ENCODE data around the gene ADAM22. TPM values are rescaled to one million over a fixed set of nuclear protein-coding genes. Genes with fewer than 3 reads are reported as not detected.

Gene ADAM22
- total and polyA plus RNA-seq, 10 of the 15 experiments (the other 5 are each of a cell fraction or from before 2014, with no cell fraction given) = 1.4 to 24.5 (median 7.6) TPM

DNA sequence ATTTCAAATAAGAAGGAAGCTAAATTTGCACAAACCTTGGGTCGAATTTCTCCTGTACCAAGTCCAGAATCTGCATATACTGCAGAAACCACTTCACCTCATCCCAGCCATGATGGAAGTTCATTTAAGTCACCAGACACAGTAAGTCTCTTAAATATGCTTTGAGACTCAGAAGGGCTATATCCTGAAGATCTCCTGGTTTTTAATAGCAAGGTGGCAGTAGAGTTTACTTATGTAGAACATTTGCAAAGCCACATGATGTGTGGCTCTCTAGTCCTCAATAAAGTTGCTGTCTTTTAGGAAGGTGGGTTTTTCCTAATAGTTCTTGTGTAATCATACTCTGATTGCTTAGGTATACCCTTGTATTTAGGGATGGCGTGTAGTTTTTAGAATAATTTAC is 49.0 kb upstream of the ADAM22 start:
- in situ Hi-C loops (cut with MboI) (loop anchor here (10.0 kb wide), 1 partner anchor 570 kb away; no protein-coding TSS in a partner anchor), intact Hi-C loops (cut with micrococcal nuclease; ENCODE audit: unreplicated experiment) (loop anchor here (5.0 kb wide), 1 partner anchor 573 kb away; no protein-coding TSS in a partner anchor)
- Histone ChIP-seq H3K4me2 (ENCODE audit: control insufficient read depth, insufficient read depth) (no peak overlapping the region), H2AFZ (ENCODE audit: control insufficient read depth, low read depth, low read length) (no peak overlapping the region), H3K79me2 (ENCODE audit: control insufficient read depth, insufficient read depth, low read length) (peaks cover 46% of the 10 kb centered on the region), H3K36me3 (ENCODE audit: control insufficient read depth in 2 of 2, insufficient read depth in 2 of 2, low read length in 1 of 2) (peaks cover 1 to 9% of the 10 kb centered on the region in 2 experiments), H3K27me3 (replicated peaks in 1 of 2; ENCODE audit: control insufficient read depth in 2 of 2, insufficient read depth in 2 of 2, low read length in 1 of 2) (no peaks in the 10 kb centered on the region), H3K4me3 (no peak overlapping the region), H3K27ac (ENCODE audit: control insufficient read depth, insufficient read depth) (no peak overlapping the region), H4K20me1 (ENCODE audit: control insufficient read depth, insufficient read depth) (no peaks in the 10 kb centered on the region), H3K9ac (ENCODE audit: control insufficient read depth, insufficient read depth, low read length) (no peak overlapping the region), H3K9me3 (replicated peaks; ENCODE audit: control insufficient read depth, insufficient read depth, low read length) (no peaks in the 10 kb centered on the region), H3K4me1 (ENCODE audit: control insufficient read depth, insufficient read depth, low read length) (no peaks in the 10 kb centered on the region)
- peak; percentile 34 for ATAC-seq
- 80% methylated on average over 2 of the region's 2 CpGs for WGBS (ENCODE audit: insufficient coverage, insufficient replicate concordance, low lambda C conversion rate, missing lambda C conversion rate)
- ChIA-PET RAD21 (ENCODE audit: unreplicated experiment) (interaction anchor here (0.8 to 4.1 kb wide), 5 partner anchors 9 to 379 kb away, joined by 3 to 34 read pairs (median 3); partner anchors contain the start of genes ADAM22, DBF4 and SLC25A40), SMC1A (ENCODE audit: uncharacterized antibody, unreplicated experiment) (interaction anchor here (0.9 to 6.5 kb wide), 9 partner anchors 10 to 379 kb away, joined by 3 to 55 read pairs (median 12); no protein-coding TSS in a partner anchor), CTCF (interaction anchor here (0.7 to 6.6 kb wide), 11 partner anchors 10 to 379 kb away, joined by 3 to 81 read pairs (median 8); no protein-coding TSS in a partner anchor), POLR2A (no interaction called here)
- TF ChIP-seq ZBTB40 (IDR thresholded peaks at IDR 0.05; ENCODE audit: borderline replicate concordance) (peak; percentile 73; the same call in 1 of the 2 replicates), IKZF2 (IDR thresholded peaks at IDR 0.05) (no peak)
- TF ChIP-seq, protein P1, sequence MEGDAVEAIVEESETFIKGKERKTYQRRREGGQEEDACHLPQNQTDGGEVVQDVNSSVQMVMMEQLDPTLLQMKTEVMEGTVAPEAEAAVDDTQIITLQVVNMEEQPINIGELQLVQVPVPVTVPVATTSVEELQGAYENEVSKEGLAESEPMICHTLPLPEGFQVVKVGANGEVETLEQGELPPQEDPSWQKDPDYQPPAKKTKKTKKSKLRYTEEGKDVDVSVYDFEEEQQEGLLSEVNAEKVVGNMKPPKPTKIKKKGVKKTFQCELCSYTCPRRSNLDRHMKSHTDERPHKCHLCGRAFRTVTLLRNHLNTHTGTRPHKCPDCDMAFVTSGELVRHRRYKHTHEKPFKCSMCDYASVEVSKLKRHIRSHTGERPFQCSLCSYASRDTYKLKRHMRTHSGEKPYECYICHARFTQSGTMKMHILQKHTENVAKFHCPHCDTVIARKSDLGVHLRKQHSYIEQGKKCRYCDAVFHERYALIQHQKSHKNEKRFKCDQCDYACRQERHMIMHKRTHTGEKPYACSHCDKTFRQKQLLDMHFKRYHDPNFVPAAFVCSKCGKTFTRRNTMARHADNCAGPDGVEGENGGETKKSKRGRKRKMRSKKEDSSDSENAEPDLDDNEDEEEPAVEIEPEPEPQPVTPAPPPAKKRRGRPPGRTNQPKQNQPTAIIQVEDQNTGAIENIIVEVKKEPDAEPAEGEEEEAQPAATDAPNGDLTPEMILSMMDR (IDR thresholded peaks at IDR 0.05 in 2 of 3, conservative IDR thresholded peaks at IDR 0.05 in 1 of 3; ENCODE audit: control insufficient read depth in 2 of 3, extremely low read depth in 1 of 3, insufficient read depth in 1 of 3, low read depth in 3 of 3, low read length in 3 of 3) = peak in 1 of 3 experiments; percentile 20; a peak in 1 of 6 replicates
- DNase-seq (ENCODE audit: low read depth, low spot score) = no peak
- no peak for FAIRE-seq
- BruUV-seq (replicated peaks) = no TSS peak

Measured in GM12878 (cell line).